ENCODE results near the gene LRRFIP1.
A peak's percentile ranks its signal among the peaks of the same experiment; 100 is the strongest.

LRRFIP1 gene

DNA sequence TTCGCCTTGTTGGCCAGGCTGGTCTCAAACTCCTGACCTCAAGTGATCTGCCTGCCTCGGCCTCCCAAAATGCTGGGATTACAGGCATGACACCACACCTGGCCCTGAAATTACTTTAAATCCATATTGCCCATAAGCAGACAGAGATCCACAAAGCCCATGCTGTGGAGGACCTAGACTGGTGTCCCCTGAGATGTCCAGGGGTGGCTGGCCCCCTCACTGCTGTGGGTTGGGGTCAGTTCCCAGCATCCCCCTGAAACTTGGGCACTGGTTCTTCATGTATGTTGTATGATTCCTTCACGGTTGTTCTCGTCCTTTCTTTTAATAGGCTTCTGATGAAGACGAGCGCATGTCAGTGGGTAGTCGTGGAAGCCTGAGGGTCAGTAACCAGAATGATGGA lies 93.1 kb downstream of the LRRFIP1 start:
- no peaks in the 10 kb centered on the region for H3K9me3 ChIP-seq
- no peak for DNase-seq (ENCODE audit: low spot score in 2 of 2)
- H3K4me1 ChIP-seq = peaks cover 7% of the 10 kb centered on the region
- no peak overlapping the region for H3K4me3 ChIP-seq
- in situ Hi-C loops (cut with MboI; ENCODE audit: low sequenced_read_pairs) = no loop called here
- H3K36me3 ChIP-seq (replicated peaks) = no peaks in the 10 kb centered on the region
- H3K27me3 ChIP-seq (ENCODE audit: low read depth) = no peaks in the 10 kb centered on the region

- Histone ChIP-seq H3K36me3 (replicated peaks) (no peaks in the 10 kb centered on the region), H3K4me1 (peaks cover 10% of the 10 kb centered on the region), H3K9me3 (no peaks in the 10 kb centered on the region), H3K27me3 (ENCODE audit: low read depth) (no peaks in the 10 kb centered on the region), H3K4me3 (no peak overlapping the region)
- in situ Hi-C loops (cut with MboI; ENCODE audit: low sequenced_read_pairs) = no loop called here
- DNase-seq (ENCODE audit: low spot score in 2 of 2) = no peak
Observed at GRCh38 chr2:237720957-237721356, 93.6 kb downstream of the LRRFIP1 start.

DNA sequence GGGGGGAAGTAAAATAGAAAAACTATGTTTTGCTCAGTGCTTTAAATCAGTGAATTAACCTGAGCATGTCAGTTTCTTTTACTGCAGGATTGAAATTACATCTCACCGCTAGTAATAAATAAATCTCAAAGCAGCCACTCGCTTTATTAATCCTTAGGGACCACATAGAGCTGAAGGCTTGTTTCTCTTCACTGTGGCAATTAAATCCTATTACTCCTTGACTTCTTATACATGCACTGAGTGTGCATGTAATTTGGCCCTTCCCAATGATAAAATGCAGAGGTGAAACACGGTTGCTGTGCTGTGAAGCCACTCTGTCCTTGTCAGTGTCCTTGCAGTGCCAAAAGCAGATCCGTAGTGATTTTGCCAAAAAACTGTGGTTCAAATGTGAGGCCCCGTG lies 94.1 kb downstream of the LRRFIP1 start:
- no peaks in the 10 kb centered on the region for H3K9me3 ChIP-seq
- no peaks in the 10 kb centered on the region for H3K27me3 ChIP-seq (ENCODE audit: low read depth)
- no peaks in the 10 kb centered on the region for H3K36me3 ChIP-seq (replicated peaks)
- H3K4me3 ChIP-seq = no peak overlapping the region
- peaks cover 13% of the 10 kb centered on the region for H3K4me1 ChIP-seq
- in situ Hi-C loops (cut with MboI; ENCODE audit: low sequenced_read_pairs) = no loop called here
- no peak for DNase-seq (ENCODE audit: low spot score in 2 of 2)

DNA sequence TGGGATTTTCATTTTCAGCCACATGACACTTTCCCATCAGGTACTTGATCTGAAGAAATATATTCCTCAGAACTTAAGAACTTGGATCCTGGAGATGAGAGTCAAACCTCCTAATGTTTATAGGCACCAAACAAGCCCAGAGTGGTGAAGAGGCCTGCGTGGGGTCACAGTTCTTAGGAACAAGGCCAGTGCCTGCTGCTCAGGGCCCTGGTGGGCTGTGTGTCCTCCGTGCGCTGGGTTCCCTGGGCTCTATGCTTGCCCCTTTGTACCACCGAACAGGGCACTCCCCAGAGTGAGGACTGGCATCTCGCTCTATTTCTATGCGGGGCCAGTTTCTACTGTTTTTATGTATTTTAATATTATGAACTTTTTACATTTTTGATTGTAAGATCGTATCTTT lies 95.2 kb downstream of the LRRFIP1 start:
- Histone ChIP-seq H3K4me3 (no peak overlapping the region), H3K36me3 (replicated peaks) (no peaks in the 10 kb centered on the region), H3K9me3 (no peaks in the 10 kb centered on the region), H3K4me1 (peaks cover 19% of the 10 kb centered on the region), H3K27me3 (ENCODE audit: low read depth) (no peaks in the 10 kb centered on the region)
- DNase-seq (ENCODE audit: low spot score in 2 of 2) = no peak
- in situ Hi-C loops (cut with MboI; ENCODE audit: low sequenced_read_pairs) = no loop called here

DNA sequence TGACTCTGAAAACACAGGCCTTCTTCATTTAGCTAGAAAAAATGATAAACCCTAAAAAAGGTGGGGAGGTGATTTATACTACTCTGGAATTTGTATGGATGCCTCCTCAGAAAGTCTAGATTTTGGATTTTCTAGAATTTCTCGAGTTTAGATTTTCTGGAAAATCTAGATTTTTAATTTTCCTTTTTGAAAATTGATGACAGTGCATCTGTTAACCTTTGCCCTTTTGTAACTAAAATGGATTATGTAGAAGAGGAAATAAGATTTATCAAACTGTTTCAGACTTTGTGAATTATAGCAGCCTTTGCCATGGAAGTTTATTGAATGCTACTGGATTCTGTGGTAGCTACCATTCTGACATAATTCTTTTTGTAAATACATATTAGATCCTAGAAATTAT lies 95.6 kb downstream of the LRRFIP1 start:
- Histone ChIP-seq H3K27me3 (ENCODE audit: low read depth) (no peaks in the 10 kb centered on the region), H3K36me3 (replicated peaks) (no peaks in the 10 kb centered on the region)

GRCh38 chr2:237723602-237724001 lies 96.2 kb downstream of the LRRFIP1 start:
- Histone ChIP-seq H3K4me1 (peaks cover 19% of the 10 kb centered on the region), H3K4me3 (no peak overlapping the region), H3K27me3 (ENCODE audit: low read depth) (no peaks in the 10 kb centered on the region), H3K36me3 (replicated peaks) (no peaks in the 10 kb centered on the region), H3K9me3 (no peaks in the 10 kb centered on the region)
- DNase-seq (ENCODE audit: low spot score in 2 of 2) = peak; percentile 68 to 81
- in situ Hi-C loops (cut with MboI; ENCODE audit: low sequenced_read_pairs) = no loop called here

More for the DNA sequence above, 95.6 kb downstream of the LRRFIP1 start:
- Histone ChIP-seq H3K9me3 (no peaks in the 10 kb centered on the region), H3K4me1 (peaks cover 19% of the 10 kb centered on the region), H3K4me3 (no peak overlapping the region)
- DNase-seq (ENCODE audit: low spot score in 2 of 2) = no peak
- in situ Hi-C loops (cut with MboI; ENCODE audit: low sequenced_read_pairs) = no loop called here

DNA sequence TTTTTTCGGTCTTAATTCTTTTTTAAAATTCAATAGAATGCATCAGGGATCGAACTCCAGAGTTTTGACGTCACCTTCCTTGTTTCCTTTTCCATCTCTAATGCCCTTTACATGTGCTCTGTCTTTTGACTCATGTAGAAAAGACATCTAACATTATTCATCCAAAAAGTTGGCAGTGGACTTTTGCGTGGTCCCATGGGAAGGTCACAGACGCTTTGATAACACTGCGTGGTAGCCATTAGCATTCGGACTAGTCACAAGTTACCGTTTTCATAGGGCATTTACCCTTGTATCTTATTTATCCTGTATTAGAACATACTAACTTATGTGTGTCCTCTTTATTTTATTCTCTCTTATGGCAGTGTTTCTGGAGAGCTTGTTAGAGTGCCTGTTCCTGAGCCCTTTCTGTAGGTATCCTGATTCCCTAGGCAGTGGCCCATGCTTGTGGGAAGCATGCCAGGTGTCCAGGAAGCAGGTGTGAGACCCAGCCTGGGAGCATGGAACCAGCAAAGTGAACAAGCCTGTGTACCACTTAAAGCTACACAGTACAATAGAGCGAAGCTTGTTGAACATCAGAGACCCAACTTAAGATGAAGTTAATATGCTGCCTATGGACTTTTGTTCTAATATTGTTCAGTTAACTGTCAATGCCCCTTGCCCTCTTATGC lies 97.6 kb downstream of the LRRFIP1 start:
- in situ Hi-C loops (cut with MboI; ENCODE audit: low sequenced_read_pairs) = no loop called here
- no peak for DNase-seq (ENCODE audit: low spot score in 2 of 2)

GRCh38 chr2:237725661-237726060 lies 98.3 kb downstream of the LRRFIP1 start:
- no peaks in the 10 kb centered on the region for H3K36me3 ChIP-seq (replicated peaks)
- H3K9me3 ChIP-seq = no peaks in the 10 kb centered on the region
- DNase-seq (ENCODE audit: low spot score in 2 of 2) = no peak
- H3K4me1 ChIP-seq = peaks cover 19% of the 10 kb centered on the region
- no peak overlapping the region for H3K4me3 ChIP-seq
- H3K27me3 ChIP-seq (ENCODE audit: low read depth) = no peaks in the 10 kb centered on the region
- in situ Hi-C loops (cut with MboI; ENCODE audit: low sequenced_read_pairs) = no loop called here

More for the DNA sequence above, 97.6 kb downstream of the LRRFIP1 start:
- Histone ChIP-seq H3K27me3 (ENCODE audit: low read depth) (no peaks in the 10 kb centered on the region), H3K36me3 (replicated peaks) (no peaks in the 10 kb centered on the region), H3K9me3 (no peaks in the 10 kb centered on the region), H3K4me1 (peaks cover 19% of the 10 kb centered on the region), H3K4me3 (no peak overlapping the region)

- Histone ChIP-seq H3K4me1 (peaks cover 19% of the 10 kb centered on the region), H3K4me3 (no peak overlapping the region), H3K27me3 (ENCODE audit: low read depth) (no peaks in the 10 kb centered on the region), H3K9me3 (no peaks in the 10 kb centered on the region), H3K36me3 (replicated peaks) (no peaks in the 10 kb centered on the region)
- in situ Hi-C loops (cut with MboI; ENCODE audit: low sequenced_read_pairs) = no loop called here
- peak; percentile 85 to 94 for DNase-seq (ENCODE audit: low spot score in 2 of 2)
Observed at GRCh38 chr2:237726401-237726830, 99.0 kb downstream of the LRRFIP1 start.

DNA sequence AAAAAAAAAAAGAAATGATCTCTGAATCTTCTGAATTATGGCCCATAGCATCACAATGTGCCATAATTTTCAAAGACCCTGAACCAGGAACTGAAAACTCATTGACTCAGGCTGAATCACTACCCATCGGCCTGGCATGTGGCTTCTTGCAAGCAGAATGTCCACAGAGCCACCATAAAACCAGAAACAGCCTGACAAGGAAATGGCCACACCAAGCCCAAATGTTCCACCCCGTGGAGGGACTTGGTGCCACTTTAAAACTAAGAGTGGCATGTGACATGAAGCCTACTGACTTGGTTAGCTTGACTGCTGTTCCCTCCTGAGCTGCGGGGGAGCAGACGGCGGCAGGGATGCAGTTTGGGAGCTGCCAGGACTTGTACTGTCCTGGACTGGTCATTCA lies 100.0 kb downstream of the LRRFIP1 start:
- H3K36me3 ChIP-seq (replicated peaks) = no peaks in the 10 kb centered on the region

DNA sequence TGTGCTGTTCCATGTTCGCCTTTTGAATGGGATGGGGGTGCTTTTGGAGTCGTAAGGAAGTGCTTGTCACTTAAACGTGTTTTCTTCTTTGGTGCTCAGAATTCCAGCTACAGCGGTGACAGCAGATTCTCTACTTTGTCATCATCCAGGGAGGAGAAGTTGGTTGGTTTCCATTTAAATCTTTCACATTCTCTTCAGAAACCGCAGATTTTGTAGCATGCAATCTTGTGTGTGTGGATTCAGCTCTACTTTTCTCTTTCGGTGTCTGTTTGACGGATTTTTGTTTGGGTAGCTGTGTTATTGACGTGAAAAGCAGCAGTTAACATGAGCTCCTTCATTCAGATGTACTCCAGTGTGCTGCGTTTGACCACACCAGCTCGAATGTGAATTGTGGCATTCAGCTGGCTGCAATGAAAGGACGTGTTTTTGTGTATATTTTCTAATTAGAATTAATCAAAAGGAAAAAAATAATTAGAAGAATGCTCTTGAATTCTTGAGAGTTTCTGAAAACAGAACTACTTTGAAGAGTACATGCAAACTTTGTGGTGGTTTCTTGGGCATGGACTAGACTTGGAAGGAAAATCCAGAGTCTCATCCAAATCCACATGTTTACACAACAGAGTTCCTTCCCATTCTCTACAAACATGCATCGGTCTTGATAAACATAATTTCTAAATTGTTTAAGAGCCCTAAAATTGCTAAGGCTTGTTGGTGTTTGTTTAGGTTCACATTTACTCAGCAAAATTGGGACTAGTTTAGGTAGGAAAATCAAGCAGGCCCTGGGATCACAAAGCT lies 102.5 kb downstream of the LRRFIP1 start:
- in situ Hi-C loops (cut with MboI; ENCODE audit: low sequenced_read_pairs) = no loop called here
- Histone ChIP-seq H3K9me3 (no peaks in the 10 kb centered on the region), H3K36me3 (replicated peaks) (no peaks in the 10 kb centered on the region), H3K27me3 (ENCODE audit: low read depth) (no peaks in the 10 kb centered on the region), H3K4me1 (peaks cover 26% of the 10 kb centered on the region), H3K4me3 (no peak overlapping the region)
- DNase-seq (ENCODE audit: low spot score in 2 of 2) = no peak

More for the DNA sequence above, 100.0 kb downstream of the LRRFIP1 start:
- in situ Hi-C loops (cut with MboI; ENCODE audit: low sequenced_read_pairs) = no loop called here
- Histone ChIP-seq H3K4me1 (peaks cover 19% of the 10 kb centered on the region), H3K9me3 (no peaks in the 10 kb centered on the region), H3K4me3 (no peak overlapping the region), H3K27me3 (ENCODE audit: low read depth) (no peaks in the 10 kb centered on the region)
- no peak for DNase-seq (ENCODE audit: low spot score in 2 of 2)

- Histone ChIP-seq H3K27me3 (ENCODE audit: low read depth) (no peaks in the 10 kb centered on the region), H3K9me3 (no peaks in the 10 kb centered on the region), H3K4me3 (no peak overlapping the region), H3K4me1 (peaks cover 17% of the 10 kb centered on the region), H3K36me3 (replicated peaks) (no peaks in the 10 kb centered on the region)
- in situ Hi-C loops (cut with MboI; ENCODE audit: low sequenced_read_pairs) = no loop called here
- no peak for DNase-seq (ENCODE audit: low spot score in 2 of 2)
Observed at GRCh38 chr2:237731663-237732062, 104.3 kb downstream of the LRRFIP1 start.

DNA sequence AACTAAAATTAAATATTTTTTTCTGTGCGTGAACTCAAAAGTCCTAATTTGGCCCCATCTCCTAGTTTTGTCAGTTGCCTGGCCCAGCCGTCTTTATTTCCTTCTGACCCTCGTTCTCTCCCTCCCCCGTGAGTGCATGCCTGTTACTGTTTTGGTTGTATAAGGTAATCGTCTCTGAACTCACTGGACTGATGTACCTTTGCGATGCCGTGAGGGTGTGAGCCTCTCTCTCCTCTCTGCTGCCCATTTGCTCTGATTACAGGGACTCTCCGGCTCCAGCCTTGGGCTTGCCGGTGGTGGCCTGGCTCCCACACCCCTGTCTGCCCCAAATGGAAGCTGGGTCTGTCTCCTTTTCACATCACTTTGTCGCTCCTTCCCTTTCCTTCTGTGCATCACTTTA lies 104.7 kb downstream of the LRRFIP1 start:
- H3K27me3 ChIP-seq (ENCODE audit: low read depth) = no peaks in the 10 kb centered on the region
- H3K36me3 ChIP-seq (replicated peaks) = no peaks in the 10 kb centered on the region
- in situ Hi-C loops (cut with MboI; ENCODE audit: low sequenced_read_pairs) = no loop called here
- no peak overlapping the region for H3K4me3 ChIP-seq
- no peak for DNase-seq (ENCODE audit: low spot score in 2 of 2)
- peaks cover 13% of the 10 kb centered on the region for H3K4me1 ChIP-seq
- H3K9me3 ChIP-seq = no peaks in the 10 kb centered on the region

DNA sequence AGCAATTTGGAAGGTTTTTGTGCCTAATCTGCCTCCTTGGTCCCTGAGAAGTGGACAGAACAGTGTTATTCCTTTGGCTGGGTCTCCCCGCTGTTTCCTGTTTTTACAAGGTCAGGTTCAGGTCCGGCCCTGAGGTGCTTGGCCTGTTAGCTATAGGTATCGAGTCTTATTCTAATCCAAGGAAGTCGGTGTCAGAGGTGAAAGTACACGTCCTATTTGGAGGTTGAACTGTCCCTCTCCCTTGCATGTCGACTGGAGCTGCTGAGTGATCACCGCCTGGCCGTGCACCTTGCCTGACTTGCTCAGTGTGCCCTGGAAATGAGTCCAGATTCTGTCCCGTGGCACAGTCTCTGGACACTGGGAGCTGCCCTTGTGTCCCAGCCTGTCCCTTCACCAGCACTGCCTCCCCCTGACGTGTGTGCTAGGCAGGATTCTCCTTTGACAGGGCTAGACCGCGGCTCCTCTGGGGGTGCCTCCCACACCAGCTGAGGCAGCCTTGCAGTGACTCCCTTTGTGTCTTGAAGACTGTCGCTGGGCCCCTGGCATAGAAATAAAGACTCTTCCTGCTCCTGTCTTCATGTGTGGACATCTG lies 105.5 kb downstream of the LRRFIP1 start:
- H3K36me3 ChIP-seq (replicated peaks) = no peaks in the 10 kb centered on the region
- no peaks in the 10 kb centered on the region for H3K9me3 ChIP-seq
- peaks cover 13% of the 10 kb centered on the region for H3K4me1 ChIP-seq
- in situ Hi-C loops (cut with MboI; ENCODE audit: low sequenced_read_pairs) = no loop called here
- peak; percentile 23 to 58 for DNase-seq (ENCODE audit: low spot score in 2 of 2)
- H3K27me3 ChIP-seq (ENCODE audit: low read depth) = no peaks in the 10 kb centered on the region
- no peak overlapping the region for H3K4me3 ChIP-seq

Data from HAP-1 (cell line).